Purkinje cell (primary cell): ENCODE data around the gene CCR8. TPM values are rescaled to one million over a fixed set of nuclear protein-coding genes. Genes with fewer than 3 reads are reported as not detected.

ENCODE experiments used
- polyA plus RNA-seq: library from polyadenylated mRNA; unstranded; fragments of >200 nt; fragmentation: Nextera tagmentation; gene quantifications from 2 replicates; pipeline ENCODE4 v1.2.1, GENCODE V29; 2014

The CCR8 gene
- not detected in 2 replicates for polyA plus RNA-seq

GRCh38 chr3:39329493-39329892 lies at the start of gene CCR8:
Gene CCR8, plus strand, starts transcription at chr3:39329709. Its CDS starts 2,623 bp downstream, at chr3:39332332.

GRCh38 chr3:39279745-39280517 lies 49.6 kb upstream of the CCR8 start, which contains the start of gene CX3CR1:
Gene CX3CR1, minus strand, starts transcription at chr3:39280036. Its CDS starts 13,527 bp downstream, at chr3:39266509.

Other genes starting within 250 kb of the CCR8 start
- gene GORASP1, start 222.1 kb upstream of the CCR8 start, polyA plus RNA-seq = 19.8 and 20.4 TPM in 2 replicates
- 0.31 and 3.2 TPM in 2 replicates for gene TTC21A, start 222.0 kb upstream of the CCR8 start, polyA plus RNA-seq
- gene CSRNP1, start 176.1 kb upstream of the CCR8 start, polyA plus RNA-seq = 0.31 and 0.82 TPM in 2 replicates
- not detected in 2 replicates for gene XIRP1, start 137.1 kb upstream of the CCR8 start, polyA plus RNA-seq
- gene CX3CR1, start 49.7 kb upstream of the CCR8 start, polyA plus RNA-seq = 0.43 TPM in 1 of 2 replicates, not detected in the other
- gene SLC25A38, start 53.7 kb downstream of the CCR8 start, polyA plus RNA-seq = 23.3 and 32.0 TPM in 2 replicates
- gene RPSA, start 77.0 kb downstream of the CCR8 start, polyA plus RNA-seq = 204 and 250 TPM in 2 replicates
- gene MOBP, start 138.0 kb downstream of the CCR8 start, polyA plus RNA-seq = 2.7 and 4.5 TPM in 2 replicates